Activated T-cell treated with anti-CD3 and anti-CD28 coated beads, Interleukin-2, amount 50 U/mL, for 1 hour (primary cell): ENCODE results near the gene SGMS1.
"Not testable (repeated sequence)": the region's sequence is repeated elsewhere in the genome, so short reads cannot be mapped to it uniquely, and the experiment has no call there.

ENCODE experiments used
- DNase-seq: peaks from one replicate; pipeline ENCODE4 v3.0.0-alpha.2; 2020

SGMS1 gene

GRCh38 chr10:50552771-50553535 lies 70.8 kb downstream of the SGMS1 start:
- no peak for DNase-seq

- no peak for DNase-seq
Observed at GRCh38 chr10:50552308-50552707, 71.4 kb downstream of the SGMS1 start.

- no peak for DNase-seq
Observed at GRCh38 chr10:50551894-50552293, 71.9 kb downstream of the SGMS1 start.

GRCh38 chr10:50550291-50550839 lies 73.4 kb downstream of the SGMS1 start:
- DNase-seq: no peak

- DNase-seq: not testable (repeated sequence)
Observed at GRCh38 chr10:50549186-50549585, 74.6 kb downstream of the SGMS1 start.

- DNase-seq: not testable (repeated sequence)
Observed at GRCh38 chr10:50548481-50548880, 75.3 kb downstream of the SGMS1 start.

- DNase-seq: not testable (repeated sequence)
Observed at GRCh38 chr10:50546287-50546686, 77.5 kb downstream of the SGMS1 start.

- DNase-seq: no peak
Observed at GRCh38 chr10:50545846-50546245, 77.9 kb downstream of the SGMS1 start.

GRCh38 chr10:50544857-50545429 lies 78.8 kb downstream of the SGMS1 start:
- no peak for DNase-seq

GRCh38 chr10:50544095-50544856 lies 79.5 kb downstream of the SGMS1 start:
- DNase-seq: no peak

- DNase-seq: no peak
Observed at GRCh38 chr10:50542871-50543270, 80.9 kb downstream of the SGMS1 start.

- DNase-seq: no peak
Observed at GRCh38 chr10:50541921-50542320, 81.8 kb downstream of the SGMS1 start.

- DNase-seq: no peak
Observed at GRCh38 chr10:50541317-50541716, 82.4 kb downstream of the SGMS1 start.

GRCh38 chr10:50540826-50541122 lies 83.0 kb downstream of the SGMS1 start:
- DNase-seq: no peak

- no peak for DNase-seq
Observed at GRCh38 chr10:50540069-50540825, 83.5 kb downstream of the SGMS1 start.

- DNase-seq: no peak
Observed at GRCh38 chr10:50538555-50539398, 85.0 kb downstream of the SGMS1 start.

- DNase-seq: no peak
Observed at GRCh38 chr10:50536617-50537240, 87.0 kb downstream of the SGMS1 start.

- not testable (repeated sequence) for DNase-seq
Observed at GRCh38 chr10:50534748-50535376, 88.9 kb downstream of the SGMS1 start.

GRCh38 chr10:50533296-50533695 lies 90.5 kb downstream of the SGMS1 start:
- DNase-seq: no peak

- no peak for DNase-seq
Observed at GRCh38 chr10:50531388-50532077, 92.2 kb downstream of the SGMS1 start.
